Right lobe of liver (tissue), 6 donors: Measurements from ENCODE around the gene PREX1. TPM values are rescaled to one million over a fixed set of nuclear protein-coding genes. Genes with fewer than 3 reads are reported as not detected.

Source experiments
- ATAC-seq, 4 donors: fragments of 200-7000 bp; cut with Tn5 transposase; one replicate each; pipeline ENCODE4 v1.9.1; 2020; ENCODE audit warnings: mild to moderate bottlenecking in 4 of 4, moderate library complexity in 4 of 4
- DNase-seq, 3 donors: peaks; one replicate each; pipeline ENCODE4 v3.0.0-alpha.2; 2020
- H3K27ac ChIP-seq, 3 donors: fragments of 200-600 bp; one replicate each; pipeline ENCODE4 v1.8.0; 2022
- H3K27me3 ChIP-seq, 2 donors: fragments of 200-600 bp; one replicate each; pipeline ENCODE4 v1.8.0; 2022
- H3K36me3 ChIP-seq, 4 donors: fragments of 200-600 bp; sonication (generic) in 1 of 4; one replicate each; pipeline versions ENCODE4 v1.5.1 to v1.8.0; 2017 to 2022; ENCODE audit warnings: control low read depth in 1 of 4
- H3K4me1 ChIP-seq, 4 donors: fragments of 200-600 bp; sonication (generic) in 1 of 4; one replicate each; pipeline versions ENCODE4 v1.5.1 to v1.8.0; 2017 to 2022; ENCODE audit warnings: control low read depth in 1 of 4
- H3K4me3 ChIP-seq, 3 donors: fragments of 200-600 bp; one replicate each; pipeline ENCODE4 v1.8.0; 2022
- H3K9me3 ChIP-seq, 4 donors: fragments of 200-600 bp; sonication (generic) in 1 of 4; one replicate each; pipeline versions ENCODE4 v1.5.1 to v1.8.0; 2017 to 2022; ENCODE audit warnings: control low read depth in 1 of 4
- CTCF ChIP-seq, 4 donors: fragments of 200-600 bp in 3 of 4; fragments of 450-650 bp in 1 of 4; IDR thresholded peaks; one replicate each; pipeline versions ENCODE4 v1.5.1 to v1.8.0; 2016 to 2022; ENCODE audit warnings: antibody characterized with exemption in 4 of 4, mild to moderate bottlenecking in 2 of 4
- POLR2A ChIP-seq: fragments of 450-650 bp; IDR thresholded peaks from one replicate; pipeline ENCODE4 v1.6.1; 2017; ENCODE audit warnings: antibody characterized with exemption, mild to moderate bottlenecking
- WGBS: methylation state at CpG from one replicate; pipeline ENCODE4 v1.1.6; 2018; ENCODE audit warnings: low coverage, low lambda C conversion rate; ENCODE audit not compliant: insufficient coverage; ENCODE audit errors: missing lambda C conversion rate; 5-methylcytosine and 5-hydroxymethylcytosine counted together
- intact Hi-C, 2 donors: fragments of 100-400 bp; cut with DNase I; formaldehyde crosslinking; loops; one replicate each; pipeline versions ENCODE4 v1.11.2 to v1.14.1; 2022
- total RNA-seq, 6 experiments: library from RNA; depleted of rRNA in 2 of 6; stranded (reverse); fragments of >200 nt in 2 of 6; fragmentation: NEBNext Ultra II Directional in 3 of 6; extraction: Animal tissue kit (Norgen Biotek cat#: 25700) in 3 of 6; gene quantifications; one replicate each; pipeline versions ENCODE4 v1.1.0 to v1.2.4, GENCODE V29; 2016 to 2023
- donor health status: DM: no; HTN: yes; CAD: no.
- donor health status: DM: no; HTN: no; CAD: no.
- donor health status: DM: no; HTN: no; CAD: no.
- donor health status: DM: no; HTN: yes; CAD: no.
- donor health status: DM: no; HTN: yes; CAD: no.

The PREX1 gene
- total RNA-seq, 6 experiments from 2014 or later, result 4.4 to 11.1 (median 8.7) TPM

GRCh38 chr20:48597521-48598302 lies 230.1 kb downstream of the PREX1 start:
- 43% methylated on average over 9 of the region's 12 CpGs for WGBS
- Histone ChIP-seq H3K4me1 (no peaks in the 10 kb centered on the region), H3K9me3 (no peaks in the 10 kb centered on the region), H3K36me3 (no peaks in the 10 kb centered on the region), H3K27me3 (no peaks in the 10 kb centered on the region), H3K4me3 (no peak overlapping the region), H3K27ac (no peak overlapping the region)
- TF ChIP-seq POLR2A (no peak), CTCF (IDR thresholded peaks at IDR 0.05) (no peak)
- ATAC-seq (peak in 3 of 4 donors; percentile 25 to 85 (median 33)), DNase-seq (peak in 2 of 3 donors; percentile 40 to 58)
- intact Hi-C loops, result no loop called here

- DNase-seq (no peak), ATAC-seq (no peak)
- Histone ChIP-seq H3K4me3 (no peak overlapping the region), H3K27ac (no peak overlapping the region), H3K9me3 (no peaks in the 10 kb centered on the region), H3K4me1 (no peaks in the 10 kb centered on the region), H3K27me3 (no peaks in the 10 kb centered on the region), H3K36me3 (no peaks in the 10 kb centered on the region)
- WGBS, result 60% methylated on average over 3 of the region's 4 CpGs
- no peak for TF ChIP-seq POLR2A
- TF ChIP-seq CTCF (IDR thresholded peaks at IDR 0.05), result no peak
- intact Hi-C loops, result no loop called here
These were observed 231.4 kb downstream of the PREX1 start for GRCh38 chr20:48596334-48596898.

GRCh38 chr20:48595495-48596333 lies 232.1 kb downstream of the PREX1 start:
- DNase-seq (peak in 2 of 3 donors; percentile 11 to 23), ATAC-seq (no peak)
- TF ChIP-seq CTCF (IDR thresholded peaks at IDR 0.05) (no peak), POLR2A (no peak)
- Histone ChIP-seq H3K36me3 (no peaks in the 10 kb centered on the region), H3K4me3 (no peak overlapping the region), H3K27ac (no peak overlapping the region), H3K27me3 (no peaks in the 10 kb centered on the region), H3K9me3 (no peaks in the 10 kb centered on the region), H3K4me1 (no peaks in the 10 kb centered on the region)
- intact Hi-C loops, result no loop called here
- WGBS, result 57% methylated on average over 8 of the region's 10 CpGs

GRCh38 chr20:48594533-48594932 lies 233.3 kb downstream of the PREX1 start:
- Histone ChIP-seq H3K36me3 (no peaks in the 10 kb centered on the region), H3K4me1 (no peaks in the 10 kb centered on the region), H3K4me3 (no peak overlapping the region), H3K27ac (no peak overlapping the region), H3K9me3 (no peaks in the 10 kb centered on the region), H3K27me3 (no peaks in the 10 kb centered on the region)
- intact Hi-C loops, result no loop called here
- ATAC-seq (no peak), DNase-seq (peak in 2 of 3 donors; percentile 15 to 16)
- 49% methylated on average over 2 of the region's 3 CpGs for WGBS
- TF ChIP-seq CTCF (IDR thresholded peaks at IDR 0.05), result no peak
- TF ChIP-seq POLR2A, result no peak
